ENCODE measurements around the gene ABI3BP. TPM values are rescaled to one million over a fixed set of nuclear protein-coding genes. Genes with fewer than 3 reads are reported as not detected.

Gene ABI3BP
- total RNA-seq, 1 experiment from 2014 or later = 5.2 TPM

- peak overlapping the region; percentile 4 for H3K27ac Mint-ChIP-seq (ENCODE audit: unreplicated experiment)
- H3K27me3 Mint-ChIP-seq (ENCODE audit: unreplicated experiment) = no peaks in the 10 kb centered on the region
- H3K9me3 Mint-ChIP-seq (ENCODE audit: low read depth, unreplicated experiment) = no peaks in the 10 kb centered on the region
- peaks cover 33% of the 10 kb centered on the region for H3K36me3 Mint-ChIP-seq (ENCODE audit: insufficient read depth, unreplicated experiment)
- intact Hi-C loops (cut with micrococcal nuclease; ENCODE audit: unreplicated experiment) = no loop called here
- no peak for DNase-seq
- TF ChIP-seq CTCF (IDR thresholded peaks at IDR 0.05; ENCODE audit: unreplicated experiment) = no peak
- H3K4me3 Mint-ChIP-seq (ENCODE audit: low read depth, unreplicated experiment) = no peak overlapping the region
- BruUV-seq (replicated peaks) = TSS peak; percentile 1
- H3K4me1 Mint-ChIP-seq (ENCODE audit: low read depth, unreplicated experiment) = no peaks in the 10 kb centered on the region
- CTCF ChIA-PET = interaction anchor here (0.7 to 1.7 kb wide), 3 partner anchors 37 to 436 kb away, joined by 3 to 8 read pairs (median 5); no protein-coding TSS in a partner anchor
These were observed 232.8 kb downstream of the ABI3BP start for GRCh38 chr3:100760377-100760776.

GRCh38 chr3:100759950-100760349, 233.3 kb downstream of the ABI3BP start:
- CTCF ChIA-PET = interaction anchor here (1.6 kb wide), 1 partner anchor 37 kb away, joined by 5 read pairs; no protein-coding TSS in a partner anchor
- BruUV-seq (replicated peaks) = no TSS peak
- Mint-ChIP-seq H3K27me3 (ENCODE audit: unreplicated experiment) (no peaks in the 10 kb centered on the region), H3K36me3 (ENCODE audit: insufficient read depth, unreplicated experiment) (peaks cover 36% of the 10 kb centered on the region), H3K4me3 (ENCODE audit: low read depth, unreplicated experiment) (no peak overlapping the region), H3K4me1 (ENCODE audit: low read depth, unreplicated experiment) (no peaks in the 10 kb centered on the region), H3K9me3 (ENCODE audit: low read depth, unreplicated experiment) (no peaks in the 10 kb centered on the region), H3K27ac (ENCODE audit: unreplicated experiment) (peak overlapping the region; percentile 4)
- no peak for TF ChIP-seq CTCF (IDR thresholded peaks at IDR 0.05; ENCODE audit: unreplicated experiment)
- intact Hi-C loops (cut with micrococcal nuclease; ENCODE audit: unreplicated experiment) = loop anchor here (2.0 kb wide), 1 partner anchor 437 kb away; no protein-coding TSS in a partner anchor
- DNase-seq = no peak

- no peaks in the 10 kb centered on the region for H3K4me1 Mint-ChIP-seq (ENCODE audit: low read depth, unreplicated experiment)
- intact Hi-C loops (cut with micrococcal nuclease; ENCODE audit: unreplicated experiment) = loop anchor here (2.0 kb wide), 1 partner anchor 438 kb away; no protein-coding TSS in a partner anchor
- CTCF ChIA-PET = no interaction called here
These were observed 234.1 kb downstream of the ABI3BP start for GRCh38 chr3:100759159-100759558.

GRCh38 chr3:100756441-100756840, 236.8 kb downstream of the ABI3BP start:
- no peak for TF ChIP-seq CTCF (IDR thresholded peaks at IDR 0.05; ENCODE audit: unreplicated experiment)
- intact Hi-C loops (cut with micrococcal nuclease; ENCODE audit: unreplicated experiment) = no loop called here
- CTCF ChIA-PET = no interaction called here
- no peaks in the 10 kb centered on the region for H3K9me3 Mint-ChIP-seq (ENCODE audit: low read depth, unreplicated experiment)
- DNase-seq = no peak
- no peak overlapping the region for H3K4me3 Mint-ChIP-seq (ENCODE audit: low read depth, unreplicated experiment)
- no peaks in the 10 kb centered on the region for H3K4me1 Mint-ChIP-seq (ENCODE audit: low read depth, unreplicated experiment)
- no peaks in the 10 kb centered on the region for H3K27me3 Mint-ChIP-seq (ENCODE audit: unreplicated experiment)
- H3K36me3 Mint-ChIP-seq (ENCODE audit: insufficient read depth, unreplicated experiment) = peaks cover 51% of the 10 kb centered on the region
- no TSS peak for BruUV-seq (replicated peaks)
- H3K27ac Mint-ChIP-seq (ENCODE audit: unreplicated experiment) = peak overlapping the region; percentile 41

More at GRCh38 chr3:100759159-100759558, 234.1 kb downstream of the ABI3BP start:
- DNase-seq = no peak
- no peak for TF ChIP-seq CTCF (IDR thresholded peaks at IDR 0.05; ENCODE audit: unreplicated experiment)
- BruUV-seq (replicated peaks) = no TSS peak
- H3K27me3 Mint-ChIP-seq (ENCODE audit: unreplicated experiment) = no peaks in the 10 kb centered on the region
- H3K9me3 Mint-ChIP-seq (ENCODE audit: low read depth, unreplicated experiment) = no peaks in the 10 kb centered on the region
- peak overlapping the region; percentile 4 for H3K27ac Mint-ChIP-seq (ENCODE audit: unreplicated experiment)
- peaks cover 36% of the 10 kb centered on the region for H3K36me3 Mint-ChIP-seq (ENCODE audit: insufficient read depth, unreplicated experiment)
- H3K4me3 Mint-ChIP-seq (ENCODE audit: low read depth, unreplicated experiment) = no peak overlapping the region

All from Calu3 (cell line).